ENCODE results near the gene SYT2. TPM values are rescaled to one million over a fixed set of nuclear protein-coding genes. Genes with fewer than 3 reads are reported as not detected.
"Not testable (repeated sequence)": the region's sequence is repeated elsewhere in the genome, so short reads cannot be mapped to it uniquely, and the experiment has no call there.

Gene SYT2
- polyA plus RNA-seq, 1 donor = 2.7 TPM

- DNase-seq = no peak
Measured at GRCh38 chr1:202642619-202643291, 67.5 kb downstream of the SYT2 start.

GRCh38 chr1:202642212-202642611 lies 68.0 kb downstream of the SYT2 start:
- DNase-seq = no peak

GRCh38 chr1:202639500-202639899 lies 70.8 kb downstream of the SYT2 start:
- DNase-seq = no peak

- DNase-seq = not testable (repeated sequence)
Measured at GRCh38 chr1:202638701-202639305, 71.5 kb downstream of the SYT2 start.

- no peak for DNase-seq
Measured at GRCh38 chr1:202638019-202638700, 72.1 kb downstream of the SYT2 start.

- DNase-seq = not testable (repeated sequence)
Measured at GRCh38 chr1:202637321-202638018, 72.8 kb downstream of the SYT2 start.

- DNase-seq = not testable (repeated sequence)
Measured at GRCh38 chr1:202636171-202636570, 74.1 kb downstream of the SYT2 start.

GRCh38 chr1:202632241-202632640 lies 78.0 kb downstream of the SYT2 start:
- DNase-seq = no peak

- DNase-seq = no peak
Measured at GRCh38 chr1:202631076-202631923, 79.0 kb downstream of the SYT2 start.

GRCh38 chr1:202630541-202630940 lies 79.7 kb downstream of the SYT2 start:
- no peak for DNase-seq

GRCh38 chr1:202630096-202630495 lies 80.2 kb downstream of the SYT2 start:
- not testable (repeated sequence) for DNase-seq

GRCh38 chr1:202629257-202629811 lies 80.9 kb downstream of the SYT2 start:
- DNase-seq = not testable (repeated sequence)

- DNase-seq = no peak
Measured at GRCh38 chr1:202628646-202629215, 81.5 kb downstream of the SYT2 start.

GRCh38 chr1:202627841-202628565 lies 82.3 kb downstream of the SYT2 start:
- no peak for DNase-seq

GRCh38 chr1:202627036-202627435 lies 83.2 kb downstream of the SYT2 start:
- not testable (repeated sequence) for DNase-seq

GRCh38 chr1:202625416-202626360 lies 84.6 kb downstream of the SYT2 start:
- peak; percentile 43 for DNase-seq

- no peak for DNase-seq
Measured at GRCh38 chr1:202624781-202625108, 85.5 kb downstream of the SYT2 start.

GRCh38 chr1:202624088-202624780 lies 86.0 kb downstream of the SYT2 start:
- no peak for DNase-seq

- DNase-seq = not testable (repeated sequence)
Measured at GRCh38 chr1:202623476-202623875, 86.8 kb downstream of the SYT2 start.

Measured in left kidney (tissue), 2 donors.